ENCODE results near the gene RPS6KA1. TPM values are rescaled to one million over a fixed set of nuclear protein-coding genes. Genes with fewer than 3 reads are reported as not detected.
A peak's percentile ranks its signal among the peaks of the same experiment; 100 is the strongest.

RPS6KA1 gene
- total and polyA plus RNA-seq, 9 of the 15 experiments (the other 6 are each of a cell fraction or from before 2014, with no cell fraction given) = 2.4 to 61.0 (median 35.5) TPM

DNA sequence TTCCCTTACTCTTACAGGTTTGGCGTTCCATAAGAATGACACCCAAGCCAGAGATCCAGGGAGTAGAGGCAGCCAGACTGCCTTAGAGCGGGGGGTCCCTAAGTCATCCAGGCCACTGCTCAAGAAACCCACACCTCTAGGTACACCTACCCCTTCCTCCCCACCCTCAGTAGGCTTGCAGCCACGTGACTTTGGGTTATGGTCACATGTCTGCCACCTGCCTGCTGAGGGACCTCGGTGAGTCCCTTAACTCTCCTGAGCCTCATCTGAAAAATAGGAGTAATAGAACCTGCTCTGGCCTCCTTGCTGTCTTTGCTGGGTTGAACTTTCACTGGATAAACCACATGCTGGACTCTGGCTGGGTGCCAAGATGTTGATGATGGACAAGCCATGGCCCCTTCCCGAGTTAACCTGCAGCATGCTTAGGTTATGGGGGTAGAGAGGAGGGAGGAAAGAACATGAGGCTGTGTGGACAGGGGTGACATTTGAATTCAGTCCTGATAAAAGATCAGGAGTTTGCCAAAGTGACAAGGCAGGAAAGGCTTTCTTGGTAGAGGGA lies 4.5 kb downstream of the RPS6KA1 start (continued):
- TF ChIP-seq ZNF407 (IDR thresholded peaks at IDR 0.05; ENCODE audit: low read depth) (no peak), ZNF311 (CRISPR knock-in tag; IDR thresholded peaks at IDR 0.05) (no peak), GABPA (tag; conservative IDR thresholded peaks at IDR 0.05; ENCODE audit: low read depth) (no peak), GMEB1 (CRISPR knock-in tag; IDR thresholded peaks at IDR 0.05) (no peak), ZNF277 (CRISPR knock-in tag; IDR thresholded peaks at IDR 0.05; ENCODE audit: borderline replicate concordance) (no peak), ARID1B (IDR thresholded peaks at IDR 0.05) (no peak), ZNF444 (CRISPR knock-in tag; IDR thresholded peaks at IDR 0.05) (no peak), TOE1 (IDR thresholded peaks at IDR 0.05; ENCODE audit: borderline replicate concordance) (peak; percentile 56; the same call in 1 of the 2 replicates), TOE1 (CRISPR knock-in tag; IDR thresholded peaks at IDR 0.05; ENCODE audit: borderline replicate concordance, low read depth) (no peak), MEIS2 (IDR thresholded peaks at IDR 0.05; ENCODE audit: partially characterized antibody) (no peak), SETDB1 (IDR thresholded peaks at IDR 0.05; ENCODE audit: low read length) (no peak), ZNF778 (CRISPR knock-in tag; IDR thresholded peaks at IDR 0.05) (no peak)
- TF ChIP-seq, protein P1, sequence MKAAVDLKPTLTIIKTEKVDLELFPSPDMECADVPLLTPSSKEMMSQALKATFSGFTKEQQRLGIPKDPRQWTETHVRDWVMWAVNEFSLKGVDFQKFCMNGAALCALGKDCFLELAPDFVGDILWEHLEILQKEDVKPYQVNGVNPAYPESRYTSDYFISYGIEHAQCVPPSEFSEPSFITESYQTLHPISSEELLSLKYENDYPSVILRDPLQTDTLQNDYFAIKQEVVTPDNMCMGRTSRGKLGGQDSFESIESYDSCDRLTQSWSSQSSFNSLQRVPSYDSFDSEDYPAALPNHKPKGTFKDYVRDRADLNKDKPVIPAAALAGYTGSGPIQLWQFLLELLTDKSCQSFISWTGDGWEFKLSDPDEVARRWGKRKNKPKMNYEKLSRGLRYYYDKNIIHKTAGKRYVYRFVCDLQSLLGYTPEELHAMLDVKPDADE (conservative IDR thresholded peaks at IDR 0.05; ENCODE audit: control insufficient read depth, low read depth, low read length) = no peak
- TF ChIP-seq, protein P2, sequence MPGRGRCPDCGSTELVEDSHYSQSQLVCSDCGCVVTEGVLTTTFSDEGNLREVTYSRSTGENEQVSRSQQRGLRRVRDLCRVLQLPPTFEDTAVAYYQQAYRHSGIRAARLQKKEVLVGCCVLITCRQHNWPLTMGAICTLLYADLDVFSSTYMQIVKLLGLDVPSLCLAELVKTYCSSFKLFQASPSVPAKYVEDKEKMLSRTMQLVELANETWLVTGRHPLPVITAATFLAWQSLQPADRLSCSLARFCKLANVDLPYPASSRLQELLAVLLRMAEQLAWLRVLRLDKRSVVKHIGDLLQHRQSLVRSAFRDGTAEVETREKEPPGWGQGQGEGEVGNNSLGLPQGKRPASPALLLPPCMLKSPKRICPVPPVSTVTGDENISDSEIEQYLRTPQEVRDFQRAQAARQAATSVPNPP (IDR thresholded peaks at IDR 0.05; ENCODE audit: borderline replicate concordance, insufficient read depth, insufficient read length) = no peak
